HepG2 (cell line): Measurements from ENCODE around the gene ALPK1. TPM values are rescaled to one million over a fixed set of nuclear protein-coding genes. Genes with fewer than 3 reads are reported as not detected.

Experiments
- ATAC-seq: fragments of 200-7000 bp; cut with Tn5 transposase; 3 replicates; pipeline ENCODE4 v1.9.1; 2020; ENCODE audit warnings: mild to moderate bottlenecking, moderate library complexity
- BruUV-seq: library from RNA; stranded (reverse); fragments of 400-500 nt; replicated peaks from 2 replicates; lab custom pipeline; 2021; lab: Mats Ljungman, UMichigan
- CTCF ChIA-PET: fragments of 300-600 bp; formaldehyde crosslinking; extraction: SDS; loops from one replicate; lab custom pipeline; 2021; ENCODE audit warnings: low total read pairs, inconsistent platforms, low intra/inter-chr PET ratio; lab: Yijun Ruan, JAX
- POLR2A ChIA-PET: fragments of 350-600 bp; sonication (Branson Sonifier 250); formaldehyde crosslinking; loops from one replicate; lab custom pipeline; 2020; ENCODE audit warnings: antibody characterized with exemption, inconsistent platforms; lab: Yijun Ruan, JAX
- DNase-seq: peaks from one replicate; pipeline ENCODE4 v3.0.0-alpha.2; 2015; ENCODE audit warnings: low spot score
- FAIRE-seq: peaks from 3 replicates; lab custom pipeline; 2011; peaks lifted over from hg19 to GRCh38; lab: Jason Lieb, UNC
- H2AFZ ChIP-seq: one replicate; pipeline ENCODE4 v1.6.1; 2011; ENCODE audit warnings: low read length, inconsistent platforms
- H3K27ac ChIP-seq: fragments of 300-600 bp; 3 replicates; pipeline ENCODE4 v1.8.0; 2011; ENCODE audit warnings: mixed run types, mild to moderate bottlenecking, mixed read lengths, low read length, inconsistent platforms; ENCODE audit not compliant: insufficient read depth; ENCODE audit errors: extremely low read length
- H3K27me3 ChIP-seq, 2 experiments: fragments of 200-600 bp in 1 of 2; 2 replicates in 1 of 2; 3 replicates in 1 of 2; pipeline versions ENCODE4 v1.6.0 to v1.8.0; 2011; ENCODE audit warnings: low read length in 2 of 2, mild to moderate bottlenecking in 2 of 2, moderate library complexity in 2 of 2, inconsistent platforms in 1 of 2; ENCODE audit not compliant: insufficient read depth in 2 of 2, control insufficient read depth in 1 of 2
- H3K36me3 ChIP-seq, 2 experiments: fragments of 200-600 bp in 1 of 2; replicated peaks in 1 of 2; 2 replicates in 1 of 2; 3 replicates in 1 of 2; pipeline versions ENCODE4 v1.5.1 to v1.8.0; 2011; ENCODE audit warnings: low read length in 2 of 2, inconsistent platforms in 1 of 2; ENCODE audit not compliant: insufficient read depth in 2 of 2, control insufficient read depth in 1 of 2
- H3K4me1 ChIP-seq: 2 replicates; pipeline ENCODE4 v1.5.1; 2012; ENCODE audit warnings: low read length, inconsistent platforms; ENCODE audit not compliant: insufficient read depth
- H3K4me2 ChIP-seq: 2 replicates; pipeline ENCODE4 v1.6.0; 2011; ENCODE audit warnings: low read depth, low read length, inconsistent platforms
- H3K4me3 ChIP-seq, 3 experiments: fragments of 200-600 bp in 1 of 3; sonication (generic), shearing (Covaris generic) in 1 of 3; replicated peaks in 1 of 3; 2 replicates each; pipeline ENCODE4 v1.5.1; 2011 to 2016; ENCODE audit warnings: low read length in 3 of 3, inconsistent platforms in 2 of 3, low read depth in 2 of 3, mild to moderate bottlenecking in 2 of 3, control low read depth in 1 of 3, mixed read lengths in 1 of 3; ENCODE audit not compliant: insufficient read depth in 1 of 3
- H3K79me2 ChIP-seq: one replicate; pipeline ENCODE4 v1.6.1; 2011; ENCODE audit warnings: low read length, inconsistent platforms; ENCODE audit not compliant: insufficient read depth
- H3K9ac ChIP-seq: 2 replicates; pipeline ENCODE4 v1.6.0; 2011; ENCODE audit warnings: mild to moderate bottlenecking, low read depth, low read length, inconsistent platforms; ENCODE audit not compliant: insufficient read depth
- H3K9me3 ChIP-seq: 2 replicates; pipeline ENCODE4 v1.5.1; 2012; ENCODE audit warnings: mild to moderate bottlenecking, low read length
- H4K20me1 ChIP-seq: 2 replicates; pipeline ENCODE4 v1.6.0; 2011; ENCODE audit warnings: inconsistent platforms, mild to moderate bottlenecking, low read length, moderate library complexity; ENCODE audit not compliant: insufficient read depth
- NFIC ChIP-seq: IDR thresholded peaks from 2 replicates; pipeline ENCODE4 v1.6.1; 2012; ENCODE audit warnings: mild to moderate bottlenecking, low read length, inconsistent platforms
- RAD51 ChIP-seq: fragments of 450-650 bp; IDR thresholded peaks from 2 replicates; pipeline ENCODE4 v1.6.1; 2016; ENCODE audit warnings: borderline replicate concordance
- ZBTB1 ChIP-seq: sonication (generic); formaldehyde crosslinking; IDR thresholded peaks from 2 replicates; pipeline ENCODE4 v1.4.0; 2020; ENCODE audit warnings: missing genetic modification reagents, borderline replicate concordance
- ZBTB10 ChIP-seq: sonication (generic); formaldehyde crosslinking; IDR thresholded peaks from 2 replicates; pipeline ENCODE4 v1.4.0; 2020; ENCODE audit warnings: missing genetic modification reagents, borderline replicate concordance
- ZNF710 ChIP-seq: sonication (generic); formaldehyde crosslinking; IDR thresholded peaks from 2 replicates; pipeline ENCODE4 v1.5.0; 2020; ENCODE audit warnings: mild to moderate bottlenecking, missing genetic modification reagents, borderline replicate concordance
- ZNF772 ChIP-seq: sonication (generic); formaldehyde crosslinking; IDR thresholded peaks from 2 replicates; pipeline ENCODE4 v1.5.0; 2020; ENCODE audit warnings: mild to moderate bottlenecking, missing genetic modification reagents
- WGBS: methylation state at CpG from one replicate; pipeline ENCODE4 v1.1.6; 2017; ENCODE audit warnings: low lambda C conversion rate; 5-methylcytosine and 5-hydroxymethylcytosine counted together
- in situ Hi-C: cut with HindIII; loops from 2 replicates; pipeline ENCODE4 v1.10.0; 2017; ENCODE audit warnings: low pct_unique_long_range_greater_than_20kb; ENCODE audit not compliant: extremely low pct_ligation_motif_present
- intact Hi-C: fragments of 100-400 bp; cut with micrococcal nuclease; formaldehyde crosslinking; loops from one replicate; pipeline ENCODE4 v1.10.0; 2022; ENCODE audit not compliant: unreplicated experiment
- polyA plus RNA-seq, 8 experiments: library from polyadenylated mRNA; depleted of rRNA in 3 of 8; stranded (reverse) in 7 of 8; unstranded in 1 of 8; fragments of >200 nt; fragmentation: Illumina TruSeq in 4 of 8; extraction: Trizol in 4 of 8; gene quantifications; 2 replicates each; pipeline versions ENCODE4 v1.2.1 to v1.2.3, GENCODE V29; 2011 to 2016; ENCODE audit warnings: low read depth in 4 of 8, missing spikeins in 1 of 8, mixed read lengths in 1 of 8; ENCODE audit not compliant: insufficient read depth in 1 of 8
- total RNA-seq, 5 experiments: library from RNA; depleted of rRNA; stranded (reverse); fragments of >200 nt; fragmentation: Illumina TruSeq; extraction: Trizol; gene quantifications; 2 replicates each; pipeline ENCODE4 v1.2.3, GENCODE V29; 2016; ENCODE audit warnings: low read depth in 1 of 5

Gene ALPK1
- total and polyA plus RNA-seq, 2 of the 13 experiments (the other 11 are each of a cell fraction or from before 2014, with no cell fraction given): 0.61 to 1.3 TPM

- in situ Hi-C loops: no loop called here
- no TSS peak for BruUV-seq
- no peak for FAIRE-seq
- ChIA-PET POLR2A (no interaction called here), CTCF (no interaction called here)
- WGBS: 92% methylated on average over 3 of the region's 3 CpGs
- no peak overlapping the region for H3K4me2 ChIP-seq
- intact Hi-C loops: no loop called here
- H3K79me2 ChIP-seq: no peaks in the 10 kb centered on the region
- no peaks in the 10 kb centered on the region for H3K27me3 ChIP-seq
- ATAC-seq: no peak
- no peak overlapping the region for H3K9ac ChIP-seq
- no peaks in the 10 kb centered on the region for H3K9me3 ChIP-seq
- H3K27ac ChIP-seq: no peak overlapping the region
- no peak overlapping the region for H2AFZ ChIP-seq
- TF ChIP-seq ZNF772 (CRISPR knock-in tag): no peak
- TF ChIP-seq ZNF710 (CRISPR knock-in tag): no peak
- TF ChIP-seq ZBTB10 (CRISPR knock-in tag): no peak
- no peak for TF ChIP-seq RAD51
- TF ChIP-seq NFIC: no peak
- TF ChIP-seq ZBTB1: no peak
- H3K36me3 ChIP-seq: peaks cover 0 to 3% of the 10 kb centered on the region in 2 experiments; a peak in 1 of 5 replicates
- DNase-seq: no peak
- H3K4me3 ChIP-seq: no peak overlapping the region
- H4K20me1 ChIP-seq: no peaks in the 10 kb centered on the region
- H3K4me1 ChIP-seq: peaks cover 23% of the 10 kb centered on the region
These were observed 19.9 kb upstream of the ALPK1 start for GRCh38 chr4:112277220-112277619.
